DND-41 (cell line): ENCODE results near the gene MTX3.

Experiments used
- ATAC-seq: fragments of 200-7000 bp; cut with Tn5 transposase; 3 replicates; pipeline ENCODE4 v1.9.1; 2021; ENCODE audit warnings: low read depth; ENCODE audit not compliant: insufficient read depth
- DNase-seq: peaks from one replicate; pipeline ENCODE4 v3.0.0-alpha.2; 2020
- H2AFZ ChIP-seq: 2 replicates; pipeline ENCODE4 v1.6.0; 2012; ENCODE audit warnings: low read depth, low read length
- H3K27ac ChIP-seq: 2 replicates; pipeline ENCODE4 v1.5.1; 2012; ENCODE audit warnings: low read length, inconsistent platforms
- H3K27me3 ChIP-seq: fragments of 200-600 bp; sonication (generic); 2 replicates; pipeline ENCODE4 v1.6.0; 2012; ENCODE audit warnings: low read length, mild to moderate bottlenecking, inconsistent platforms; ENCODE audit not compliant: insufficient read depth, poor library complexity
- H3K36me3 ChIP-seq: 2 replicates; pipeline ENCODE4 v1.5.1; 2012; ENCODE audit warnings: low read length, inconsistent platforms; ENCODE audit not compliant: insufficient read depth
- H3K4me1 ChIP-seq: 2 replicates; pipeline ENCODE4 v1.5.1; 2012; ENCODE audit warnings: mild to moderate bottlenecking, low read length; ENCODE audit not compliant: insufficient read depth
- H3K4me2 ChIP-seq: 2 replicates; pipeline ENCODE4 v1.6.0; 2012; ENCODE audit warnings: mild to moderate bottlenecking, moderate library complexity, low read length, inconsistent platforms; ENCODE audit not compliant: insufficient read depth
- H3K4me3 ChIP-seq, 2 experiments: fragments of 200-600 bp in 1 of 2; shearing (Covaris generic) in 1 of 2; 2 replicates each; pipeline ENCODE4 v1.5.1; 2012 to 2016; ENCODE audit warnings: inconsistent platforms in 2 of 2, low read length in 2 of 2, mild to moderate bottlenecking in 2 of 2, low read depth in 1 of 2, moderate library complexity in 1 of 2
- H3K79me2 ChIP-seq: 2 replicates; pipeline ENCODE4 v1.6.0; 2012; ENCODE audit warnings: low read length, inconsistent platforms; ENCODE audit not compliant: insufficient read depth
- H3K9ac ChIP-seq: 2 replicates; pipeline ENCODE4 v1.6.0; 2012; ENCODE audit warnings: low read depth, mild to moderate bottlenecking, inconsistent platforms, low read length, moderate library complexity
- H3K9me3 ChIP-seq: 2 replicates; pipeline ENCODE4 v1.5.1; 2012; ENCODE audit warnings: low read length, moderate library complexity, mild to moderate bottlenecking, inconsistent platforms; ENCODE audit not compliant: insufficient read depth, severe bottlenecking
- H4K20me1 ChIP-seq: 2 replicates; pipeline ENCODE4 v1.6.0; 2012; ENCODE audit warnings: low read length; ENCODE audit not compliant: insufficient read depth
- EZH2 ChIP-seq: IDR thresholded peaks from 3 replicates; pipeline ENCODE4 v1.6.1; 2012; ENCODE audit warnings: borderline replicate concordance, low read depth, mild to moderate bottlenecking, moderate library complexity, low read length, inconsistent platforms; ENCODE audit not compliant: severe bottlenecking
- TF ChIP-seq, protein P1 (sequence below): IDR thresholded peaks from 2 replicates; pipeline ENCODE4 v1.5.1; 2012; ENCODE audit warnings: borderline replicate concordance, low read length, moderate library complexity, mild to moderate bottlenecking; ENCODE audit not compliant: poor library complexity, severe bottlenecking; ENCODE audit errors: extremely low read depth

Gene MTX3, protein sequence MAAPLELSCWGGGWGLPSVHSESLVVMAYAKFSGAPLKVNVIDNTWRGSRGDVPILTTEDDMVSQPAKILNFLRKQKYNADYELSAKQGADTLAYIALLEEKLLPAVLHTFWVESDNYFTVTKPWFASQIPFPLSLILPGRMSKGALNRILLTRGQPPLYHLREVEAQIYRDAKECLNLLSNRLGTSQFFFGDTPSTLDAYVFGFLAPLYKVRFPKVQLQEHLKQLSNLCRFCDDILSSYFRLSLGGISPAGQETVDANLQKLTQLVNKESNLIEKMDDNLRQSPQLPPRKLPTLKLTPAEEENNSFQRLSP

DNA sequence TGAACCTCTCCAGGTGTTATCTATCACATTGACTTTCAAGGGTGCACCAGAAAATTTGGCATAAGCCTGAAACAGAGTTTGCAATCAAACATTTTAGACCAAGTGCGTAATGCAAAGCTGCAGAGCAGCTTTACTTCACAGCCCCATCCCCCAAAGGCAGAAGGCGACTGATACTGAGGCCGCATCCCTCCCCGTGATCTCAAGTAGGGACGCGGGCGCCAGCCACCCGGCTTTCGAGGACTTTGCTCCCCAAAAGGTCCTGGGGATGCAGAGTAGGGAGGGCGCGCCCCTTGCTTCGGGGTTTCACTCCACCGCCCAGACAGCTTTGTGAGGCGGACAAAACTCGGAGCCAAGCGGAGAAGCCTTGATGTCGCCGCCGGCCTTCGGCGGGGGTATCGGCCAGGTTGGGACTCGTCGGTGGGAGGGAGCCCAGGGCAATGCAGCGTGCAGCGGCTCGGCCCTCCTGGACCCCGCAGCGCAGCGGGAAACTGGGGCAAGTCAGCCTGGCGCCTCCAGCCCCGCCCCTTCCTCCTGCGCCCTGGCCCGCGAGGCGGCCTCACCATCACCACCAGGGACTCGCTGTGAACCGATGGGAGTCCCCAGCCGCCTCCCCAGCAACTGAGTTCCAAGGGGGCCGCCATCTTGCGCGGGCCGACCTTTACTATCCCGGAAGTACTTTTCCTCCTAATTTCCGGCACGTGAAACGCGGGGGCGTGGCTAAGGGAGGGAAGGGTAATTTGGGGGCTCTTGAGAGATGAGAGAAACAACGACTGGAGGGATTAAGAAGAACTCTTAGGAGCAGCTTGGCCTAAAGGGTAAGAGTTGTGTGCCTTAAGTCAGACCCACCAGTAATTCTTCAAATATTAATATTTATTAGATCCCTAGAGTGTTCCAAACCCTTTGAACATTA, at the start of gene MTX3:
Gene MTX3 (minus strand): TSS at position 665 of the 910 bp plus-strand sequence. CDS start 24 bp downstream, at position 641.
- TF ChIP-seq, protein P1, sequence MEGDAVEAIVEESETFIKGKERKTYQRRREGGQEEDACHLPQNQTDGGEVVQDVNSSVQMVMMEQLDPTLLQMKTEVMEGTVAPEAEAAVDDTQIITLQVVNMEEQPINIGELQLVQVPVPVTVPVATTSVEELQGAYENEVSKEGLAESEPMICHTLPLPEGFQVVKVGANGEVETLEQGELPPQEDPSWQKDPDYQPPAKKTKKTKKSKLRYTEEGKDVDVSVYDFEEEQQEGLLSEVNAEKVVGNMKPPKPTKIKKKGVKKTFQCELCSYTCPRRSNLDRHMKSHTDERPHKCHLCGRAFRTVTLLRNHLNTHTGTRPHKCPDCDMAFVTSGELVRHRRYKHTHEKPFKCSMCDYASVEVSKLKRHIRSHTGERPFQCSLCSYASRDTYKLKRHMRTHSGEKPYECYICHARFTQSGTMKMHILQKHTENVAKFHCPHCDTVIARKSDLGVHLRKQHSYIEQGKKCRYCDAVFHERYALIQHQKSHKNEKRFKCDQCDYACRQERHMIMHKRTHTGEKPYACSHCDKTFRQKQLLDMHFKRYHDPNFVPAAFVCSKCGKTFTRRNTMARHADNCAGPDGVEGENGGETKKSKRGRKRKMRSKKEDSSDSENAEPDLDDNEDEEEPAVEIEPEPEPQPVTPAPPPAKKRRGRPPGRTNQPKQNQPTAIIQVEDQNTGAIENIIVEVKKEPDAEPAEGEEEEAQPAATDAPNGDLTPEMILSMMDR = no peak
- TF ChIP-seq EZH2 = no peak
- H3K27ac ChIP-seq = no peak within 1 kb of the TSS
- no peaks in the 10 kb centered on the region for H4K20me1 ChIP-seq
- no peak within 1 kb of the TSS for H3K4me3 ChIP-seq
- no peaks in the 10 kb centered on the region for H3K9me3 ChIP-seq
- H3K4me2 ChIP-seq = no peak within 1 kb of the TSS
- H3K27me3 ChIP-seq = no peaks in the 10 kb centered on the region
- no peaks in the 10 kb centered on the region for H3K36me3 ChIP-seq
- no peak for DNase-seq
- no peaks in the 10 kb centered on the region for H3K4me1 ChIP-seq
- no peaks in the 10 kb centered on the region for H3K79me2 ChIP-seq
- H2AFZ ChIP-seq = no peak within 1 kb of the TSS
- H3K9ac ChIP-seq = no peak within 1 kb of the TSS
- no peak for ATAC-seq

DNA sequence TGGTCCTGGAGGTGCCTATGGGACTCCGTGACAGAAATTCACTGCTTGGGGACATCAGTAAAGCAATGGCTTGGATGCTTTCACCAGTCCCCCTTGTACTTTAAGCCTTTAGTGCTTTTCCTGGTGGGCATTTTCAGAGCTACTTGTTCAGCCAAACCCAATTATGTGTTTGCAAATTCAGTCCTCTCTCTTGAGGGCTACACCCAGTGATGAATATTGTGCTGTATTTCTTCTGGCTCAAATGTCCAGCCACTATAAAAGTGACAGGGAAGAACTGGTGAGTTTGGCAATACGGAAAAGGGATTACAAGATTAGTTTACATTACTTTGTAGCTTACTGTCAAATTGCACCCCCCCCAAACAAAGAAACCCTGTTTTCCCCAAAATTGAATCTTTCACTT, 48.6 kb upstream of the MTX3 start:
- H3K9ac ChIP-seq = no peak overlapping the region
- H3K4me1 ChIP-seq = no peaks in the 10 kb centered on the region
- no peak overlapping the region for H3K4me3 ChIP-seq
- H4K20me1 ChIP-seq = no peaks in the 10 kb centered on the region
- no peaks in the 10 kb centered on the region for H3K27me3 ChIP-seq
- no peaks in the 10 kb centered on the region for H3K9me3 ChIP-seq
- H3K79me2 ChIP-seq = no peaks in the 10 kb centered on the region
- ATAC-seq (no peak), DNase-seq (no peak)
- no peaks in the 10 kb centered on the region for H3K36me3 ChIP-seq
- no peak overlapping the region for H2AFZ ChIP-seq
- TF ChIP-seq, protein P1 = no peak
- no peak for TF ChIP-seq EZH2
- no peak overlapping the region for H3K4me2 ChIP-seq
- no peak overlapping the region for H3K27ac ChIP-seq

DNA sequence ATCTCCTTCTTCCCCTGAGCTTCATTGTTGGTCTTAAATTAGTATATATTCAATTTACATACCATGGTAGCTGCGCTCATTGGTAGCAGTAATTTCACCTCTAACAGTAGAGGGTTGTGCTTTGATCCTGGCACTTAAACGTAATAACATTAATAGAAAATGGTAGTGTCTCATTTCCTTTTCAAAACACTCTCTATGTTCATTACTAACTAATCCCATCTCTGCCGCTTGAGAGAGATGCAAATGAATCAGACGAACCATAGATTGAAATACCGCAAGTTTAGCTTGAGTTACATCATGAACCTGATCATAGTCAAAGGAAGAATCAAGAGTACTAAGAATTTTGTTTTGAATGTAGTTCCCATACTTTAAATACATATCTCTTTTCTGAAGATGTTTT, 46.3 kb upstream of the MTX3 start:
- no peak for TF ChIP-seq EZH2
- TF ChIP-seq, protein P1 = no peak
- Histone ChIP-seq H3K4me3 (no peak overlapping the region), H3K9me3 (no peaks in the 10 kb centered on the region), H3K27me3 (no peaks in the 10 kb centered on the region), H4K20me1 (no peaks in the 10 kb centered on the region), H3K4me2 (no peak overlapping the region), H3K4me1 (peaks cover 1% of the 10 kb centered on the region; the same call in 1 of the 2 replicates), H3K9ac (no peak overlapping the region), H3K79me2 (no peaks in the 10 kb centered on the region), H3K36me3 (no peaks in the 10 kb centered on the region), H3K27ac (no peak overlapping the region), H2AFZ (no peak overlapping the region)
- ATAC-seq (no peak), DNase-seq (no peak)
